Activated naive CD4-positive, alpha-beta T cell (primary cell): ENCODE results near the gene NF2.

Experiments
- DNase-seq, 4 experiments: peaks; one replicate each; lab custom pipeline; 2025; lab: John Stamatoyannopoulos, UW

Gene NF2

GRCh38 chr22:29744902-29745301 is 141.5 kb downstream of the NF2 start:
- DNase-seq = no peak

- DNase-seq = no peak
Observed at GRCh38 chr22:29747832-29748231, 144.4 kb downstream of the NF2 start.
